ENCODE data around the gene SCLY. TPM values are rescaled to one million over a fixed set of nuclear protein-coding genes. Genes with fewer than 3 reads are reported as not detected.

SCLY gene
- total RNA-seq, 1 experiment from 2014 or later: 68.4 TPM

GRCh38 chr2:238139196-238140039 is 78.6 kb downstream of the SCLY start:
- no peak overlapping the region for H3K27ac Mint-ChIP-seq
- no peaks in the 10 kb centered on the region for H3K4me1 Mint-ChIP-seq
- H3K36me3 Mint-ChIP-seq: no peaks in the 10 kb centered on the region
- CTCF ChIA-PET: interaction anchor here (0.6 to 4.3 kb wide), 28 partner anchors 8 to 961 kb away, joined by 3 to 41 read pairs (median 4); partner anchors contain the start of genes ERFE and ESPNL
- H3K27me3 Mint-ChIP-seq (ENCODE audit: low read depth): no peaks in the 10 kb centered on the region
- no peaks in the 10 kb centered on the region for H3K9me3 Mint-ChIP-seq
- POLR2A ChIA-PET: interaction anchor here (0.7 to 1.3 kb wide), 2 partner anchors 41 to 276 kb away, joined by 3 read pairs; no protein-coding TSS in a partner anchor
- H3K4me3 Mint-ChIP-seq: no peak overlapping the region
- TF ChIP-seq ZNF512 (CRISPR knock-in tag; IDR thresholded peaks at IDR 0.05; ENCODE audit: borderline replicate concordance) (no peak), CTCF (IDR thresholded peaks at IDR 0.05) (peak; percentile 97), E2F5 (CRISPR knock-in tag; IDR thresholded peaks at IDR 0.05) (0 out of 2 replicates have a peak, but pooled peaks have one; percentile 30), ZNF263 (CRISPR knock-in tag; IDR thresholded peaks at IDR 0.05; ENCODE audit: low read depth) (no peak), RELA (CRISPR knock-in tag; IDR thresholded peaks at IDR 0.05; ENCODE audit: borderline replicate concordance) (peak; percentile 17; the same call in 1 of the 2 replicates), ZNF423 (CRISPR knock-in tag; IDR thresholded peaks at IDR 0.05) (peak; percentile 30; the same call in 1 of the 2 replicates)
- peak; percentile 64 for ATAC-seq
- DNase-seq (ENCODE audit: low spot score): peak; percentile 64

- Mint-ChIP-seq H3K9me3 (no peaks in the 10 kb centered on the region), H3K4me3 (no peak overlapping the region), H3K27ac (no peak overlapping the region), H3K27me3 (ENCODE audit: low read depth) (no peaks in the 10 kb centered on the region), H3K36me3 (no peaks in the 10 kb centered on the region), H3K4me1 (no peaks in the 10 kb centered on the region)
- DNase-seq (ENCODE audit: low spot score) (no peak), ATAC-seq (no peak)
- POLR2A ChIA-PET: interaction anchor here (1.3 kb wide), 1 partner anchor 42 kb away, joined by 3 read pairs; no protein-coding TSS in a partner anchor
- CTCF ChIA-PET: interaction anchor here (1.0 to 4.3 kb wide), 17 partner anchors 8 to 960 kb away, joined by 3 to 41 read pairs (median 6); partner anchors contain the start of gene ESPNL
- TF ChIP-seq E2F1 (CRISPR knock-in tag; IDR thresholded peaks at IDR 0.05) (no peak), ZNF423 (CRISPR knock-in tag; IDR thresholded peaks at IDR 0.05) (no peak), TEAD1 (CRISPR knock-in tag; IDR thresholded peaks at IDR 0.05) (no peak), ATF3 (CRISPR knock-in tag; conservative IDR thresholded peaks at IDR 0.05) (no peak), JAZF1 (CRISPR knock-in tag; IDR thresholded peaks at IDR 0.05) (no peak), ZNF121 (CRISPR knock-in tag; IDR thresholded peaks at IDR 0.05) (no peak), MAX (CRISPR knock-in tag; IDR thresholded peaks at IDR 0.05) (no peak), AFF4 (CRISPR knock-in tag; IDR thresholded peaks at IDR 0.05; ENCODE audit: borderline replicate concordance) (no peak), ZNF532 (CRISPR knock-in tag; IDR thresholded peaks at IDR 0.05; ENCODE audit: borderline replicate concordance) (no peak)
These were observed 79.2 kb downstream of the SCLY start for GRCh38 chr2:238140040-238140439.
